A375 (cell line): ENCODE results near the gene DEGS1. TPM values are rescaled to one million over a fixed set of nuclear protein-coding genes. Genes with fewer than 3 reads are reported as not detected.

Experiments
- small RNA-seq: library from RNA; depleted of rRNA; stranded (forward); fragments of <200 nt; gene quantifications from one replicate; pipeline ENCODE3, GENCODE V24; 2014
- total RNA-seq: library from RNA; depleted of rRNA; stranded (reverse); fragments of >200 nt; shearing (Covaris generic); gene quantifications from 2 replicates; pipeline ENCODE4 v1.2.3, GENCODE V29; 2014; rRNA removed

The DEGS1 gene
- total RNA-seq, result 46.7 and 48.6 TPM in 2 replicates

DNA sequence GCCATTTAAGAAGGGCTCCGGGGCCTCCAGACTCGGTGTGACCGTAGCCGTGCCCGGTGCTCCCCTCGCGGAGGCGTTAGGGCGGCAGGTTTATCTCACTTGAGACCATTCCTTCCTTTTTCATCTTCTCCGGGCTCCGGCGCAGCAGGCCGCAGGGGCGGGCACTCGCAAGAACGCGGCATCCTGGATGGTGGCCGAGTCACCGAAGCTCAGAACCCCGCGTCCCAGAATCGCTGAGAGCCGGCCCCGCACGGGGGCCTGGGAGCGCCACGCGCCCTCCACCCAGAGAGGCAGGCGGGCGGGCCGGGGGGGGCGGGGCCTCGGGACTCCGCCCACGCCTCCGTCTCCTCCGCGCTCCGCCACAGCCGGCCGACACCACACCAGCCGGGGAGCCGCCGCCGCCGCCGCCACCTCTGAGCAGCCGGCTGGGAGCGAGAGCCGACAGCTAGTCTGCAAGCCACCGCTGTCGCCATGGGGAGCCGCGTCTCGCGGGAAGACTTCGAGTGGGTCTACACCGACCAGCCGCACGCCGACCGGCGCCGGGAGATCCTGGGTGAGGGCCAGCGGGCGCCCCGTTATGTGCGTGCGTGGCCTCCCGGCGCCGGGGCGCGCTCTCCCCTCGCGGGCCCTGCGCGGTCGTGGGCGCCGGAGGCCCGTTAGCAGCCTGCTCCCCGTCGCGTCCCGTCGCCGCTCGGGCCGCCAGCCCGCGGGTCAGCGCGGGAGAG, at the start of gene DEGS1:
TSS of gene DEGS1 (plus strand) at position 375 of the 725 bp plus-strand sequence. CDS start at position 472, 97 bp downstream.

Small RNA genes lying within 50 kb of the gene (small RNA-seq; reads per million reads assigned to genes)
- gene AC092809.3 (not detected), gene RF00139 (not detected)

Other genes with a start within 250 kb of the DEGS1 start
- 52.4 and 53.4 TPM in 2 replicates for gene FBXO28, start 69.1 kb upstream of the DEGS1 start, total RNA-seq
- gene NVL, start 146.9 kb downstream of the DEGS1 start, total RNA-seq, result 36.3 and 39.5 TPM in 2 replicates
- 71.2 and 73.9 TPM in 2 replicates for gene CNIH4, start 173.6 kb downstream of the DEGS1 start, total RNA-seq